Activated CD8-positive, alpha-beta memory T cell treated with anti-CD3 and anti-CD28 coated beads, Interleukin-2, amount 50 U/mL, for 24 hours (primary cell): Measurements from ENCODE around the gene EGFL7.

Experiments used
- DNase-seq: peaks from one replicate; pipeline ENCODE4 v3.0.0-alpha.2; 2020; ENCODE audit errors: extremely low read depth

The EGFL7 gene

DNA sequence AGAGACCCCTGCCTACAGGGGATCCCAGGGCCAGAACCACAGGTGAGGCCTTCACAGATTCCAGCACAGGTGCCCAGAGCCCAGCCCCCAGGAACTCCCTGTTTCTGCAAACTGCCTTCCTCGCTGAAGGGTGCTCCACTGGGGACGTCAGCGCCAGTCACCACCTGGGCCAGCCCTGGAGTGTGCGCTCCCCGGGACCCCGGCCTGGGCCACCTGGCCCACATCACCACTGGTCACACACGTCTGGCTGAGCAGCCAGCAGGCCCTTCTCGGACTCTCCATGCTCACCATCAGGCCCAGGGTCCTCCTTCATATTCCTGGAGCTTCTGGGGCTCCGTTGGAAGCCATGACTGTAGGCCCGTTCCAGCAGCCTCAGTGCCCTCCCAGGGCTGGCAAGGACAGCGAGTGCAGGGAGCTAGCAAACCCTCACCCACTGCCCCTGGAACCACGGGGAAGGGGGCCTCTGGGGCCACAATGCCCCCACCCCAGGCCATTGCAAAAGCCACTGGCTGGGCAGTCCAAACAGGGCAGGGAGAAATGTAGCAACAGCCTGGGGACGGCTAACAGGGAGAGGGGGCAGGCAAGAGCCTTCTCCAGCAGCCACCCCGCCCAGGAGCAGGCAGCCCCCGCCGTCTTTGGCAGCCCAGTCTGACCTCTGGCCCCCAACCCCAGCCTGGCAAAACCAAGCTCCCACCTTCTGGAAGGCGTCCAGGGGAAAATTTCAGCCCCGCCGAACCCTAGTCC lies 23.2 kb downstream of the EGFL7 start:
- no peak for DNase-seq

DNA sequence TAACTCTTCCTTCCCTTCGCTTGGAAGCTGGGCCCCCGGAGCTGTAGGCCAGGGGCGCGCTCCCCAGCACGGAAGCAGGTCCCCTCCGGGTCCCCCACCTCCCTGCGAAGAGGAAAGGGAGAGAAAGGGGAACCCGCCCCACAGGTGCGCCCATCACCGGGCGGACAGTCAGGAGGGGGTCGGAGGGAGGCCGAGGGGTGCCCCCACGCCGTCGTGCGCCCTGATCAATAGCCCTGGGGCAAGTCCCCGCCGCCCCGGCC lies 23.7 kb downstream of the EGFL7 start:
- DNase-seq: no peak

DNA sequence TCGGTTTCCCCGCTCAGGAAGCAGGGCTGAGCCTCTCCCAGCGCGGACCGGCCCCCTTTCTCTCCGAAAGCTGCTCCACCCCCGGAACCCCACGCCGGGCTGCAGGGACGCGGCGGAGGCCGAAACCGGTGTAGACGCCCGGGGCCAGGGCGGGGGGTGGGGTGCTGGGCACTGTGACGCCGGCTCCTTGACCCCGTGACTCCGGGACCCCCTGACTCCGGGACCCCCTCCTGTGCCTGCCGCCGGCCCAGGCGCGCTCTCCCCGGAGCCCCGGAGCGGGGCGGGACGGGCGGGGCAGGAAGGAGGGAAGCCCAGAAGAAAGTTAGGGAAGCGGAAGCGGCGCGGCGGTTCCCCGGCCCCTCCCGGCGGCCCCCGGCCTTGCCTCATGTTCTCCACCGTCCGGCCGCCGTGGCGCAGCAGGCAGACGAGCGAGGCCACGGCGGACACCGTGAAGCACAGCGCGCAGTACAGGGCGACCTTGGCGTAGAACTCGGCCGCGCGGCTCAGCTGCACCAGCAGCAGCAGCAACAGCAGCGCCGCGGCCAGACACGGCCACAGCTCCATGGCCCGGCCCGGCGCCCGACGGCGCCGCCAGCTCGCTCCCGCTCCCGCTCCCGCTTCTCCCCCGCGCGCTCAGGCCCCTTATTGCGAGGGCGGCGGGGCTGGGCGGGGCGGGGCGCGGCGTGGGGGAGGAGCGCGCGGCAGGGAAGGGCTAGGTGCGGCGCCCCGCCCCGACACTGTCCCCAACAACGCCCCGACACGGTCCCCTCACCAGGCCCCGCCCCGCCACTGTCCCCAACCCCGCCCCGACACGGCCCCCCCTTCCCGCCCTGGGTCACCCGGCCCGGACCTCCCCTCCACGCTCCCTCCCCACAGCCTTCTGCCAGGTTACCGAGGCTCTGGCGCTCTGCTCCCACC lies 24.3 kb downstream of the EGFL7 start, which contains the start of gene AGPAT2:
Gene AGPAT2 (minus strand): TSS at position 664 of the 918 bp plus-strand sequence. CDS start 100 bp downstream, at position 564.
- peak; percentile 25 for DNase-seq

DNA sequence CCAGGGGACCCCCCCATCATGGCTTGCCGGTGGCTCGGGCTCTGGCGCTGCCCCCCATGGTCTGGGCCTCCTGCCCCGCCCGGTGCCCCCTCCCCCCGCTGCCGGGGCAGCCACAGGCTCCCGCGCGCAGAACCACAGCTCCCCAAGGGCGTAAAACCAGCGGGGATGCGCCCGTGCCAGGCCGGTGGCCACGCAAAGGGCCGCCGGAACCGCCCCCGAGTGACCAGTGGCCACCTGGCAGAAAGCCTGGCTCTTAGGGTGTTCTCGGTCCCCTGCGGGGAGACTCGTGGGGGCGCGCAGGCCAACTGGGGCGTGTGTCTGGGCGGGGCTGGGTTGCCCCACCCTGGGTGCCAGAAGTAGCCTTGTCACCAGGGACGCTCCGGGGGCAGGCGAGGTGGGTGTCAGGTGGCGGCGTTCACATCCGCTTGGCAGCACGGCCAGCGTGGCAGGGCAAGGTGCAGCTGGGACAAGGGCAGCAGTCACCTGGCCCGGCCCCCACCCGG lies 25.1 kb downstream of the EGFL7 start:
- no peak for DNase-seq

- DNase-seq: no peak
Measured at GRCh38 chr9:136688274-136689107, 25.8 kb downstream of the EGFL7 start.

DNA sequence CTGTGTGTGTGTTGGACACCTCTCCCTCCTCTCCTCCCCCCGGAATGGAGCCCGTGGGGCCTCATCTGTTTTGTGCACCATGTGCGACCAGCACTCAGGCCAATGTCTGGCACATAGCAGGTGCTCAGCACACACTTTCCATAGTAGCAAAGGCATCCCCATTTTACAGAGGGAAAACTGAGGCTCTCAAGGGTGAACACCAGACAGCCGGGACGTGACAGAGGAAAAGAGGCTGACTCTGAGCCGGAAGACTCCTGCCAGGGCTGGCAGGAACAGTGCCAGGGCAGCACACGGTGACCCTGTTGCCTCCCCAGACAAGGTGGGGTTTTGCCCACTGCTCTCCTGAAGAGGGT lies 26.4 kb downstream of the EGFL7 start:
- no peak for DNase-seq

DNA sequence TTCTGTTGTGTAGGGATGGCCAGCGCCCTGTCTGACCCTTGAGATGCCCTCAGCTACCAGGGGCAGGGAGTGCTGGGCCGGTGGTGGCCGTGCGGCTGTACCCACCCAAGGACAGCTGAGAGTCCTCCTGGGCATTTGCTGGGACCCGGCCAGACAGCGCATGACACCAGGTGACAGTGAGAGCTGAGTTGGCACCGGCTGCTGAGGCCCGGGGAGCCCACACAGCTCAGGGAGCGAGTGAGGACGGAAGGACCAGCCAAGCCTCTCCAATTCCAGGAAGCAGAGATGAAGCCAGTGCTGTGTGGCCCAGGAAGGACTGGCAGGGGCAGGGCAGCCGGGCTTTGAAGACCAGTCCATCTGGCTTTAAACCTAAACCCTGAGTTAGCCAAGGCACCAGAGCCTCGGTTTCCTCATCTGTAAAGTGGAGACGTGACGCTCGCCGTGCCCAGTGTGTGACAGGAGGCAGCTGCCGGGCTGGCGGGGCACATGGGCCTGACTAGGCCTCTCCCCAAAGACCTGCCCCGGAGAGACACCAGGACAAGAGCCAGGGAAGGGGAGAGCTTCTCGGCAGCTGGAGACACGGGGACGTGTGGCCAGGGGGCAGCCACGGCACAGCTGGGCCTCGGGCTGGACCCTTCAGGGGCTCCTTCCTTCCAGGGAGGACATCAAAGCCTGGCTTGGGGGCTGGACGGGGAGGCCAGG lies 27.5 kb downstream of the EGFL7 start:
- DNase-seq: no peak

- no peak for DNase-seq
Measured at GRCh38 chr9:136690806-136691261, 28.1 kb downstream of the EGFL7 start.

GRCh38 chr9:136691316-136692184 lies 28.8 kb downstream of the EGFL7 start:
- no peak for DNase-seq

GRCh38 chr9:136692185-136693134 lies 29.7 kb downstream of the EGFL7 start:
- no peak for DNase-seq

DNA sequence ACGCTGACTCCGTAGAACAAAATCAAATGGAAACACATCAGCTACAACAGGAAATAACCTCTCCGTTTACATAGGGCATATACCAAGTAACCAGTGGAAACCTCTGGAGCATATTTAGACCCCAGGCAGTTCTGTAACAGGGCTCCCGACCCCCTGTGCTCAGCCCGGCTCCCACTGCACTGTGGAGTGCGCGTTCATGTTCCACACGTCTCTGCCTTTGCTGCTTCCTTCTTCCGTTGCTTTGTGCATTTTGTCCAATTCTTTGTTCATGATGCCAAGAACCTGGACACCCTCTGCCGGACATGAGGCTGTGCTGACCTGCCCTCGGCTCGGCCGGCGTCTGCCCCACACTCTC lies 30.4 kb downstream of the EGFL7 start:
- no peak for DNase-seq

GRCh38 chr9:136693490-136694162 lies 30.9 kb downstream of the EGFL7 start:
- DNase-seq: no peak

- no peak for DNase-seq
Measured at GRCh38 chr9:136694163-136694871, 31.6 kb downstream of the EGFL7 start.

- no peak for DNase-seq
Measured at GRCh38 chr9:136694872-136695247, 32.1 kb downstream of the EGFL7 start.

GRCh38 chr9:136695435-136695895 lies 32.7 kb downstream of the EGFL7 start:
- DNase-seq: no peak

DNA sequence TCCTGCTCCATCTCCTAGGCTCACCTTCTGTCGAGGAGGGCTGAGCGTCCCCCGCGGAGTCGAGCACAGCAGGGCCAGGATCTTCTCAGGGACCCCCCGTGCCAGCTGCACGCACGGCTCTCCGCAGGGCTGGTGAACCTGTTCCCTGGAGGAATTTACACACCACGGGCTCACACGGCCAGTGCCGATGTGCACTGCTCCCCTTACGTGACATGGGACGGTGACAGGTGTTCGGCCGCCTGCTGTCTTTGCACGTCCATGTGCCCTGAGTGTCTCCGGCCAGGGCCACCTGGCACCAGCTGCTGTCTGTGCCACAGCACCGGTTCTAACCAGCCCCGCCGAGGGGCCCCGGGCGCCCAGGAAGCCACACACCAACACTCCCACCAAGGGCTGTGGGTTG lies 33.2 kb downstream of the EGFL7 start:
- no peak for DNase-seq

- no peak for DNase-seq
Measured at GRCh38 chr9:136696502-136696901, 33.8 kb downstream of the EGFL7 start.
